Hepatocyte (in vitro differentiated cells): ENCODE results near the gene FOXO1. TPM values are rescaled to one million over a fixed set of nuclear protein-coding genes. Genes with fewer than 3 reads are reported as not detected.

Source experiments
- DNase-seq: peaks from one replicate; pipeline ENCODE4 v3.0.0-alpha.2; 2016; ENCODE audit warnings: low spot score
- H2AFZ ChIP-seq: fragments of 200-600 bp; sonication (generic); 2 replicates; pipeline ENCODE4 v1.6.0; 2016; ENCODE audit warnings: antibody characterized with exemption, mild to moderate bottlenecking
- H3K27ac ChIP-seq: fragments of 200-600 bp; sonication (generic); 2 replicates; pipeline ENCODE4 v1.5.1; 2016; ENCODE audit warnings: mild to moderate bottlenecking
- H3K27me3 ChIP-seq: fragments of 200-600 bp; sonication (generic); 2 replicates; pipeline ENCODE4 v1.6.1; 2016
- H3K36me3 ChIP-seq: fragments of 200-600 bp; sonication (generic); replicated peaks from 2 replicates; pipeline ENCODE4 v1.5.1; 2016; ENCODE audit warnings: low read depth; ENCODE audit not compliant: insufficient read depth
- H3K4me1 ChIP-seq: fragments of 200-600 bp; sonication (generic); 2 replicates; pipeline ENCODE4 v1.5.1; 2016; ENCODE audit warnings: mild to moderate bottlenecking, moderate library complexity; ENCODE audit not compliant: insufficient read depth
- H3K4me2 ChIP-seq: fragments of 200-600 bp; sonication (generic); 2 replicates; pipeline ENCODE4 v1.6.0; 2016
- H3K4me3 ChIP-seq: fragments of 200-600 bp; sonication (generic); 2 replicates; pipeline ENCODE4 v1.5.1; 2016; ENCODE audit warnings: mild to moderate bottlenecking
- H3K79me2 ChIP-seq: fragments of 200-600 bp; sonication (generic); 2 replicates; pipeline ENCODE4 v1.6.0; 2017; ENCODE audit warnings: mild to moderate bottlenecking
- H3K9me2 ChIP-seq: fragments of 200-600 bp; sonication (generic); replicated peaks from 2 replicates; pipeline ENCODE4 v1.6.0; 2017; ENCODE audit warnings: mild to moderate bottlenecking; ENCODE audit not compliant: insufficient read depth
- H3K9me3 ChIP-seq: fragments of 200-600 bp; sonication (generic); 2 replicates; pipeline ENCODE4 v1.5.1; 2016; ENCODE audit warnings: low read depth, mild to moderate bottlenecking
- H4K20me1 ChIP-seq: fragments of 200-600 bp; sonication (generic); 2 replicates; pipeline ENCODE4 v1.6.0; 2016; ENCODE audit warnings: mild to moderate bottlenecking; ENCODE audit not compliant: insufficient read depth, poor library complexity, severe bottlenecking
- EZH2 ChIP-seq: fragments of 200-600 bp; sonication (generic); IDR thresholded peaks from 2 replicates; pipeline ENCODE4 v1.6.1; 2016; ENCODE audit warnings: antibody characterized with exemption, mild to moderate bottlenecking, borderline replicate concordance
- EZH2phosphoT487 ChIP-seq: fragments of 200-600 bp; sonication (generic); IDR thresholded peaks from one replicate; pipeline ENCODE4 v1.6.1; 2018; ENCODE audit warnings: antibody characterized with exemption, mild to moderate bottlenecking, low read depth, moderate library complexity; ENCODE audit not compliant: unreplicated experiment, severe bottlenecking
- WGBS: methylation state at CpG from one replicate; pipeline ENCODE4 v1.1.6; 2016; ENCODE audit warnings: low lambda C conversion rate; ENCODE audit errors: missing lambda C conversion rate; 5-methylcytosine and 5-hydroxymethylcytosine counted together
- polyA plus RNA-seq: library from polyadenylated mRNA; unstranded; fragments of >200 nt; fragmentation: Nextera tagmentation; extraction: Ambion mirVana; gene quantifications from 2 replicates; pipeline ENCODE4 v1.2.1, GENCODE V29; 2016
- total RNA-seq: library from RNA; depleted of rRNA; stranded (reverse); fragments of >200 nt; gene quantifications from 2 replicates; pipeline ENCODE4 v1.2.3, GENCODE V29; 2014
- TF ChIP-seq, protein P1 (sequence below): fragments of 200-600 bp; sonication (generic); IDR thresholded peaks from 2 replicates; pipeline ENCODE4 v1.5.1; 2016; ENCODE audit warnings: antibody characterized with exemption, mild to moderate bottlenecking; ENCODE audit not compliant: poor library complexity

The FOXO1 gene
- total and polyA plus RNA-seq, 2 experiments from 2014 or later, result 30.3 to 35.2 TPM

GRCh38 chr13:40506592-40507446 lies 159.6 kb downstream of the FOXO1 start:
- WGBS, result 84% methylated on average over 11 of the region's 11 CpGs
- Histone ChIP-seq H3K36me3 (no peaks in the 10 kb centered on the region), H3K9me3 (no peaks in the 10 kb centered on the region), H3K79me2 (no peaks in the 10 kb centered on the region), H4K20me1 (no peaks in the 10 kb centered on the region), H3K27ac (no peak overlapping the region), H3K27me3 (no peaks in the 10 kb centered on the region), H3K4me2 (no peak overlapping the region), H2AFZ (no peak overlapping the region), H3K4me3 (no peak overlapping the region), H3K9me2 (no peaks in the 10 kb centered on the region), H3K4me1 (peaks cover 6% of the 10 kb centered on the region)
- TF ChIP-seq EZH2 (no peak), EZH2phosphoT487 (no peak)
- TF ChIP-seq, protein P1, sequence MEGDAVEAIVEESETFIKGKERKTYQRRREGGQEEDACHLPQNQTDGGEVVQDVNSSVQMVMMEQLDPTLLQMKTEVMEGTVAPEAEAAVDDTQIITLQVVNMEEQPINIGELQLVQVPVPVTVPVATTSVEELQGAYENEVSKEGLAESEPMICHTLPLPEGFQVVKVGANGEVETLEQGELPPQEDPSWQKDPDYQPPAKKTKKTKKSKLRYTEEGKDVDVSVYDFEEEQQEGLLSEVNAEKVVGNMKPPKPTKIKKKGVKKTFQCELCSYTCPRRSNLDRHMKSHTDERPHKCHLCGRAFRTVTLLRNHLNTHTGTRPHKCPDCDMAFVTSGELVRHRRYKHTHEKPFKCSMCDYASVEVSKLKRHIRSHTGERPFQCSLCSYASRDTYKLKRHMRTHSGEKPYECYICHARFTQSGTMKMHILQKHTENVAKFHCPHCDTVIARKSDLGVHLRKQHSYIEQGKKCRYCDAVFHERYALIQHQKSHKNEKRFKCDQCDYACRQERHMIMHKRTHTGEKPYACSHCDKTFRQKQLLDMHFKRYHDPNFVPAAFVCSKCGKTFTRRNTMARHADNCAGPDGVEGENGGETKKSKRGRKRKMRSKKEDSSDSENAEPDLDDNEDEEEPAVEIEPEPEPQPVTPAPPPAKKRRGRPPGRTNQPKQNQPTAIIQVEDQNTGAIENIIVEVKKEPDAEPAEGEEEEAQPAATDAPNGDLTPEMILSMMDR, result no peak
- no peak for DNase-seq

Other genes starting within 250 kb of the FOXO1 start
- gene MRPS31, start 104.5 kb upstream of the FOXO1 start, total RNA-seq, result 30.4 and 34.6 TPM in 2 replicates
- 23.7 and 27.7 TPM in 2 replicates for gene MRPS31, start 104.5 kb upstream of the FOXO1 start, polyA plus RNA-seq
- 19.5 and 24.3 TPM in 2 replicates for gene SLC25A15, start 123.0 kb upstream of the FOXO1 start, total RNA-seq
- gene SLC25A15, start 123.0 kb upstream of the FOXO1 start, polyA plus RNA-seq, result 9.9 and 11.5 TPM in 2 replicates